H54 (cell line): ENCODE measurements around the gene ARHGAP15.

ENCODE experiments used
- DNase-seq: peaks from one replicate; pipeline ENCODE4 v3.0.0; 2011; ENCODE audit warnings: low spot score, mixed read lengths; ENCODE audit not compliant: insufficient read length
- FAIRE-seq: peaks from 3 replicates; lab custom pipeline; 2011; peaks lifted over from hg19 to GRCh38; lab: Jason Lieb, UNC
- POLR2A ChIP-seq: IDR thresholded peaks from 2 replicates; pipeline ENCODE4 v1.6.1; 2011; ENCODE audit warnings: low read depth, mild to moderate bottlenecking, low read length

The ARHGAP15 gene

DNA sequence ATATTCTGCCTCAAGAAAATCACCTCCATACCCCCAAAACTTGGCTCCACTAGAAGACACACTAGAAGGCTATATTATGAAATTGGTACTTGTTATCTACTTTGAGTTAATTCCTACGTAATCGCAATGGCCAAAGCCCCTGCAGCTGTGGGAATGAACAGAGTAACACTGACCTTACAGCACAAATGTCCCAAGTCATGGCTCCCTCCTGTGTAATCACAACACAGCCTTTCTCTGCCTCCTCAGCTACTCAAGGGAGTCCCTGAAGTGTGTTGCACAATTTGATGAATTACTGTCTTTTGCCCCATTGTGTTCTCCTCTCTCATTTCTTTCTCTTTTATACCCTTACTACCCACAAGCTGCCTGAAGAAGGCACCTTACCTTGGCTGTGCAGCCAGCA is 375.2 kb downstream of the ARHGAP15 start:
- no peak for FAIRE-seq
- no peak for TF ChIP-seq POLR2A
- DNase-seq: no peak

DNA sequence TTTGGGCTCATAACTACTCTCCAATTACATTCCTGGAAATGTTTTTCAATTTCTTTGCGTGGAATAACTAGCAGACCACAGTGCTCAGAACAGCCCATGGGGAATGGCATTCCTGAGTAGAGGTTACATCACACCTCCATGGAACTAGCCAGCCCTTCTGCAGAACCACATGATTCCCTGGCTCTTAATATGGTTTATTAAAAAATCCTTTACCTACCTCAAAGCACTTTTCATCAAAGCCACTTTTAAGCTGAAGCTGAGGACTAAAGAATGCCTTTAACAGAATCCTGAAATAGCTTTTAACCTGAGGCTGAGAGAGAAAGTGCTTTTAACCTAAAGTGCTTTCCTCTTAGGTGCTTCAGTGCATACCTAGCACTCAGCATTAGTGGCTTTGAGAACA is 376.3 kb downstream of the ARHGAP15 start:
- no peak for TF ChIP-seq POLR2A
- no peak for FAIRE-seq
- DNase-seq: no peak

DNA sequence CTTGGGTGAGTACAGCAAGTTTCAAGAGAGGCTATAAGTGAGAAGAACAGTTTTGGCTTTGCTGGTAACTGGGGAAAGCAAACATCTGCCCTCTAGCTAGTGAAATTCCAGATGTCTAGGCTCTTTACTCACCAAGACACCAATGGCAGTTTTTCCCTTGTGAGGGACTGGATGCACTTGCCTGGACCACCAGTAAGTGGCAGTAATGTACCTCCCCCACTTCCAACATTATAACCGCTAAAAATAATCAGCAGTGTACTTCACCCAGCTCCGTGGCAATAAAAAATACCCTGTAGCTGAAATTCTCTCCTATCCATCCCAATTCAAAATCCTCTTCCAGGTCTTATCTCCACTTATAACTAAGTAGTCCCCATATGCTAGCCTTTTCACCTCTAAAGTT is 383.9 kb downstream of the ARHGAP15 start:
- peak; percentile 20 for FAIRE-seq

DNA sequence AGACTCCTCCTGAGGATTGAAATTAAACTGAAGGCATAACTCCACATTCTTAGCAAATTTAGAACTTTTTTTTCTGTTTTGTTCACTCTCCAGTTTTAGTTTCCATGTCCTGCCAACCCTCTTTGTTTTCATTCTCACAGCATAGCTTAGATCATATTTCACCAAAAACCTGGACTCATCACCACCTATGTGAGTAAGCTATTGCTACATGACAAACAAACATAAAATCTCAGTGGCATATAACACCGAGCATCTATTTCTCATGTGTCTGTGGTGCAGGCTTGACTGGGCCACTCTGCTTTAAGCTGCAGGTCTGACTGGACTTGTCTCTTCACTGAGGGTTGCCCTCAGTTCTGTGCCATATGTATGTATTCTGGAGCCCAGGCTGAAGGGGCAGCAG is 385.2 kb downstream of the ARHGAP15 start:
- TF ChIP-seq POLR2A: no peak
- DNase-seq: no peak
- no peak for FAIRE-seq

More for the DNA sequence above, 383.9 kb downstream of the ARHGAP15 start:
- peak; percentile 5 for DNase-seq
- no peak for TF ChIP-seq POLR2A

DNA sequence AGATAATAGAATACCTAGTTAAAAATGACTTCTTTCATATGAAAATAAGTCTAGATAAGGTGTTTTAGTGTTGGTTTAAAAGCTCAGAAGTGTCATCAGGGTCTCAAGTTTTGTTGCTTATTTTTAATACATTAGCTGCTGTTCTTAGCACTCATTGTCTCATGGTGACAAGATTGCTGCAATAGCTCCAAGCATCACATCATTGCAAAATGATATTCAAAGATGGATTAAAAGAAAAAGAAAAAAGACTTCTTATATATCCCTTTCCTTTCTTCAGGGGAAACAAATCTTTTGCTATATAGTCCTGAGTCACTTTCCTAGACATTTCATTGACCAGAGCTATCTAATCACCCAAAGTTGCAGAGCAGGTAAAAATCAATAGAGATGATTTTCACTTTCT is 386.1 kb downstream of the ARHGAP15 start:
- TF ChIP-seq POLR2A: no peak
- FAIRE-seq: no peak
- DNase-seq: no peak

DNA sequence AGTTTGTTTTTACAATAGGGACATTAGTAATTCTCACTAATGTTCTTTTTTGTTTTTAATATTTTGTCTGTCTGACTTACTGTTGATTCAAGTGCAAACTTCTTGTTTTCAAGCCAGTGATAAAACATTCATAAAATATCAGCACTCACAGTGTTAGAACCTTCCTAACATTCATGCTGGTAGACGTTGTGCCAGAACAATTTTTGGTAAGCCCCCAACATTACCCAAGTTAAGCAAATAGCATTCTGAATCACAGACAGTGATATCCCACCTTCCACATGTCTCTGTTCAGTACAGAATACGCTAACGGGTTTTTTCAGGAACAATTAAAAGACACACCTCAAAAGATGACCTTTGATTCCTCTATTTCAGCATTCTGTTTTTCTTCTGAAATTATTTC is 390.3 kb downstream of the ARHGAP15 start:
- TF ChIP-seq POLR2A: no peak
- no peak for DNase-seq
- FAIRE-seq: no peak

DNA sequence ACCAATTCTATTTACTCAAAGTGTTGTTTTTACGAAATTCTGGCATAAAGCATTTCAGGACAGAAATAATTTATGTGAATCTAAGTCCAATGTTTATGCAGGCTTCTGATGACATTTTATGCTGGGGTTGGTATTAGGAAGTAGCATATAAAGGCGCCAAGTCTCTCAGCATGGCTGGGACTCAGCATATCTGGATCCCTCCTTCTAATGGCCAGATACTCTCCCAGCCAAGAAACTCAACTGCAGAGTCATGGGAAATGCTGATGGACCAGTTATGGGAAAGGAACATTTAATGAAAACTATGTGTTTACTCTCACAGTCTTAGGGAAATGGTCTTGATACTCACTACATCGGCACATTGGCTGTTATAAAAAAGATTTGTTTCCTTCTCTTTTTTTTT is 392.2 kb downstream of the ARHGAP15 start:
- TF ChIP-seq POLR2A: no peak
- no peak for FAIRE-seq
- no peak for DNase-seq

DNA sequence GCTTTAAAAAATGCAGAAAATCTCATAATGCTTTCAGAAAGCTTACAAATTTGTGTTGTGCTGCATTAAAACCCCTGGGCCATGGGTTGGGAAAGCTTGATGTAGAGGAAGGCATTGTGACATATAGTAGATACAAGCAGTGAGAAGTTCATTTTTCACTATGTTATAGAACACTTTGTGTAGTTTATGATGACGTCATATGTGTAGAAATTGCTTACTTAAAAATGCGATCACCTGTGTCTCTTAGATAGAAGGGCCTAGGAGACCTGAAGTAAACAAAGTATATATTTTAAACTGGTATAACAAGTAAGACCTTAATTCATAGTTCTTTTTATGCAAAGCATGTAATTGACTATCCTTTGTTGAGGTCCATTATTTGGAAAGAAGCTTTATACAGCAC is 393.5 kb downstream of the ARHGAP15 start:
- DNase-seq (no peak), FAIRE-seq (no peak)
- TF ChIP-seq POLR2A: no peak

DNA sequence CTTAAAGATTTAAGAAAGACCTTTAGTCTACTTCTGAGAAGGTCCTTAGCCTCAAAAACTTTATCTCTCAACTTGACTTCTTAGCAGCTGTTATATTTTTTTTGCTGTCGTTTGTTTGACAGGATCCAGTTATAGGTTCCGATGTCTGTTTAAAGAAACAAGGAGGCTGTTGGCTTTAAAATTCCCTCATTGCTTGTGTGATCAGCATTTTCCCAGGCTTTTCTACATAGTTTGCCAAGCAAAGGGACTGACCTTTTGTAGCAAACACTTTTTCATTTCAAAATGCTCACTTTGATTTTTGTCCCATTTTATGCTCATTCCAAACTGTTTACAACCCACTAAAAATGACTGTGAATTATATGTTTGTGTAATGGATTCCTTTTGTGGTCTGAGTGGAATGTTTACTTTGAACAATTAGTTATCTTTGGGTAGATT is 394.9 kb downstream of the ARHGAP15 start:
- no peak for TF ChIP-seq POLR2A
- FAIRE-seq: no peak
- DNase-seq: no peak

DNA sequence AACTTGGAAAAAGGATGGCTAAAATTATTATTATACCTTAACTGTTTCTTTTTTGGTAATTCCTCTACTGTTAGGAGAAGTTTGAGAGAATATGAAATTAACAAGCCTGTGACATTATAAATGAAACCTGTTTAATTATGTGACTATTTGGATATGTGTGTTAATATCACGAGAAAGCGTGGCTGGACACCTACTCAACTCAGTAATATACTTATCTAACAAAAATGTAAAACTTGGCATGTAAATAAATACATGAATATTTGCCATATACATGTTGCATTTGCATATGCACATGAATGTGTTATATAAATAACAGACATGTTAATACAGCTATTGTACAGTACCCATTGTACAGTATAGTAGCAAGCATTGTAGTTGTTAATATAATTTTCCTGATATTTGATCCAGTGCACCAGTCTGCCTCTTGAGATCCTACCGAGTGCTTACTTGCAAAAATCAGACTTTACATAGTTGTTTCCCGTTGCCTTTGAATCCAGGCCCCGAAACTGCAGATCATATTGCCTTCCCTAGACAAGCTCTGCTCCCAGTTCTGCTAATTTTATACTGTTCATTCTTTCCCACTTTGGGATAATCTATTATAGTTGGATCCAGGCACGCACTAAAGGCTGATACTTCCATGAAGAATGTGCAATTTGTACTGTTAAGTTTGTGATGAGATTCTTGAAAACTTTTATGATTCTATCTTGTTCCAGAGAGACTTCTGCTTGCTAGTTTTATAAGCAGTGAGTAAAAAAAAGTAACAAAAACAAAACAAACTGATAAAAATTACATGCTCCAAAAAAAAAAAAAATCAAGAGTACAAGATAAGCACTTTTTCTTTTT is 395.6 kb downstream of the ARHGAP15 start:
- DNase-seq: no peak
- no peak for FAIRE-seq
- TF ChIP-seq POLR2A: no peak

DNA sequence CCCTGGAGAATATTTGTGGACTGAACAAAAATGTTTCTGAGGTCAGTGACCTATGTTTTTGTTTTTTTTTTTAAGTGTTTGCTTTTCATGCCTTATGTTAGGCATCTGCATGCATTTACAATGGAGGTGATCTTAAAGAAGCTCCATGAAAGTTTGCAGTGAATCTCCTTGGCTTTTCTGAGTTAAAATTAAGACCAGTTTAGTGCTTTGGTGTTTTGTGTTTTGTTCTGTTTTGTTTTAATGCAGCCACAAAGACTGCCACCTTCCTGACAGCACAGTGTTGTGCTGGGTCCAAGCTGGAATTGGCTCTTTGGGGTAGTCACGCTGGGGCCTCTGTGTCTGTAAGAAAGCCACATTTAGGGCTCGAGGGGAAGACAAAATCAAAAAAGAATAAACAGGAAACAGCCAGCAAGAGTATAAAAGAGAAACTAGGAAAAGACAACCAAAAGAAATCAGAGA is 396.2 kb downstream of the ARHGAP15 start:
- DNase-seq: no peak
- TF ChIP-seq POLR2A: no peak
- FAIRE-seq: no peak

DNA sequence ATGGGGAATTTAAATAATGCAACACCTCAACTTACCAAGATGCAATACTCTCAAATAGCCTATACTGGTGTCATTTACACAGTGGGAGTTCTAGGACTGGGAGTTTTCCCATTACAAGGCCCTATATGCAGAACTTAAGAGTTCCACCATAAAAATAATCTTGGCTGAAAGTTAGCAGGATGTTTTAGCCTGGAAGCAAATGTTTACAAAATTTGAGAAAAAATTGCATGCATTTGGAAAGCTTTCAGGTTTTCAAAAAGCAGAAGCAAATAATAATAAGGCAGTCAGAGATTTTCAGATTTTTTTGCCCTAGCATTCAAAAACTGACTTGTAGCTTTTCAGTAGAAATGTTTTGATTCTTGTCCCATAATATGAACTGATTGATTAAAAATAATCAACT is 397.3 kb downstream of the ARHGAP15 start:
- FAIRE-seq (no peak), DNase-seq (no peak)
- TF ChIP-seq POLR2A: no peak

DNA sequence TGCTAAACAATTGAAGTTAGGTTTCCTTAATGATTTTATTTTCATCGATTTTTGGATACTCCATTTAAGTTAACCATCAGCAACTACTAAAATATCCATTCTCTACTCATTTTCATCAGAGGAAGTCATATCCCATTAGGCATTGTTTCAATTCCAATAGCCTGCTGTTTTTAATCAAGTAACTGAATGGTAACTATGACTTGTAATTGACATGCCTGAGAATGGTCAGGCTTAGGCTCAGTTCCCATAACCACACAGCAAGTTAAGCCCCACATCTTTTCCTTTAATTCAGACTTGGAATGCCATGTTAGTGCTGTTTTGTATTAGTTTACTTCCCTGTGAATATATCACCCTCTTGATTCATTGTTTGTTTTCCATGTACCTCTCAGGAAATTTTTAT is 398.8 kb downstream of the ARHGAP15 start:
- FAIRE-seq (no peak), DNase-seq (no peak)
- TF ChIP-seq POLR2A: no peak

DNA sequence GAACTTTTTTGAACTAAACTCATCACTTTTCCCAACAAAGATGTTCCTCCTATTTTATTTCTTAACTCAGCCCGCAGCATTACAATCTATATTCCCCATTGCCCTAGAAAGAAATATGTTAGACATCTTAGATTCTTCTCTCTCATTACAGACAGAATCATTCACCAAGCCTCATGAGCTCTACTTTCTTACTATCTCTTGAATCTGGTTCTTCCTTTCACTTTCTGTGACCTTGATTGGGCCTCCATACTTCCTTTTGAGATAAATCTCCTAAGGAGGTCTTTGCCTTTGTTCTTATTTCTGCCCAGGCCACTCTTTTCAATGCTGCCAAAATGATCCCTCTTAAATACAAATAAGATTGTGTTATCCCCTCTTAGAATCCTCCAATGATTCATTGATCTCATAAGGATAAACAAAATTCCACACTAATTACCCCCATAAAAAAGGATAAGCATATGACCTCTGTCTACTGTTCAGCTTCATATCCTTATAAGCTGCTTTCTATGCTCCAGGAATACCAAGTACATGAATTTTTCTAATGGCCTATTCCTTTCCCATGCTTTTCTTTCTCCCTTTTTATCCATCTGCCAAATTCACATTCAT is 400.0 kb downstream of the ARHGAP15 start:
- FAIRE-seq (no peak), DNase-seq (no peak)
- TF ChIP-seq POLR2A: no peak

DNA sequence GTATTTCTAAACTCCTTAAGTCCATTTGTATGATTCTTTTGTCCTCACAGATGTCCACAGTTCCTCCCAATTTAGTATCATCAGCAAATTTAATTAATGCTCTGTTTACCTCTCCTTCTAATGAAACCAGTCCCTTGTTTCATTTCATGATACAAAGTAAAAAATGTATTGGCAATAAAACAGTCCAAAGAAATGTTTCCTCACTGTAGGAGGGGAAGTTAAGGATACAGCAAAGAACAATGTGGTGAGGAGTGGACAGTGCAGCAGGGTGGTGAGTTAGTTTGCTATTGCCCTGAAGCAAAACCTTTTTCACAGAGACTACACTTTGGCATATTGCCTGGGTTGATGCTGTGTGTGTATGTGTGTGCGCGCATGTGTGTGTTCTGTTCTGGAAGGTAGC is 401.5 kb downstream of the ARHGAP15 start:
- FAIRE-seq (no peak), DNase-seq (no peak)

More for the DNA sequence above, 401.5 kb downstream of the ARHGAP15 start:
- no peak for TF ChIP-seq POLR2A
